SK-N-MC (cell line): ENCODE data around the gene MOGAT2.

Source experiments
- EZH2 ChIP-seq: fragments of 200-600 bp; sonication (generic); IDR thresholded peaks from one replicate; pipeline ENCODE4 v1.6.1; 2017; ENCODE audit warnings: antibody characterized with exemption
- POLR2AphosphoS5 ChIP-seq: IDR thresholded peaks from 2 replicates; pipeline ENCODE4 v1.6.1; 2012; ENCODE audit warnings: mild to moderate bottlenecking, low read depth, low read length, borderline replicate concordance

GRCh38 chr11:75697906-75698581, 19.6 kb upstream of the MOGAT2 start:
- TF ChIP-seq POLR2AphosphoS5 = no peak
- TF ChIP-seq EZH2 = no peak
